GM12891 (cell line): ENCODE data around the gene DDX18.

Experiments used
- PAX5 ChIP-seq: IDR thresholded peaks from 2 replicates; pipeline ENCODE4 v1.6.1; 2011; ENCODE audit warnings: low read length, moderate library complexity, mild to moderate bottlenecking; ENCODE audit not compliant: insufficient read depth, severe bottlenecking
- POLR2A ChIP-seq: IDR thresholded peaks from 2 replicates; pipeline ENCODE4 v1.6.1; 2011; ENCODE audit warnings: low read depth, low read length, control low read depth
- POLR2AphosphoS5 ChIP-seq: IDR thresholded peaks from 2 replicates; pipeline ENCODE4 v1.6.1; 2011; ENCODE audit warnings: low read depth, low read length, control low read depth
- TAF1 ChIP-seq: IDR thresholded peaks from 2 replicates; pipeline ENCODE4 v1.6.1; 2011; ENCODE audit warnings: low read depth, low read length, control low read depth

DNA sequence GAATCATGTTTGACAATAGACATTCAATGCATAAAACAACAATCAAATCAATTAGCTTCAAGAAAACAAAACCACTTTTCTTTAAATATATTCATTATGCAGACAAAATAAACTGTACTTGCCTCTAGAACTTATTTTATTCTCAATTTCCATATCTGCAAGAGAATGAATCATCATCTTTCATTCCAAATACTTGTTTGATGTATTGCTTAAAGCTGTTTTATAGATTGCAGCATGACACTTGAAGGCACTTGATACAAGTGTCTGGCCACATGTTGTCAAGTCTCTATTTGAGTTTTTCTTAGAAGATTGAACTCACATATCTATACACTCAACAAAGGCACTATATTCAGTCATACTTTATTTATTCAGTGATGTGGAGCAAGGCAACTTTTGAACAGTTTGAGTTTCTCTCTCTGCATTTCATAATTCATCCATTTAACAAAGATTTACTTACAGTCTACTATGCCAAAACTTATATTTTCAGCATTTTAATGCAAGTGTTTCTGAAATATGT is 38.7 kb upstream of the DDX18 start:
- TF ChIP-seq POLR2A, result no peak
- no peak for TF ChIP-seq POLR2AphosphoS5
- no peak for TF ChIP-seq TAF1
- TF ChIP-seq PAX5, result no peak
